HL-60/S4 (cell line): ENCODE measurements around the gene SRGAP2B.
"Not testable (repeated sequence)": the region's sequence is repeated elsewhere in the genome, so short reads cannot be mapped to it uniquely, and the experiment has no call there.

Source experiments
- in situ Hi-C: fragments of 300-500 bp; cut with MboI; formaldehyde crosslinking; loops from 2 replicates; pipeline ENCODE4 v1.14.3; 2022; ENCODE audit warnings: low sequenced_read_pairs

SRGAP2B gene

DNA sequence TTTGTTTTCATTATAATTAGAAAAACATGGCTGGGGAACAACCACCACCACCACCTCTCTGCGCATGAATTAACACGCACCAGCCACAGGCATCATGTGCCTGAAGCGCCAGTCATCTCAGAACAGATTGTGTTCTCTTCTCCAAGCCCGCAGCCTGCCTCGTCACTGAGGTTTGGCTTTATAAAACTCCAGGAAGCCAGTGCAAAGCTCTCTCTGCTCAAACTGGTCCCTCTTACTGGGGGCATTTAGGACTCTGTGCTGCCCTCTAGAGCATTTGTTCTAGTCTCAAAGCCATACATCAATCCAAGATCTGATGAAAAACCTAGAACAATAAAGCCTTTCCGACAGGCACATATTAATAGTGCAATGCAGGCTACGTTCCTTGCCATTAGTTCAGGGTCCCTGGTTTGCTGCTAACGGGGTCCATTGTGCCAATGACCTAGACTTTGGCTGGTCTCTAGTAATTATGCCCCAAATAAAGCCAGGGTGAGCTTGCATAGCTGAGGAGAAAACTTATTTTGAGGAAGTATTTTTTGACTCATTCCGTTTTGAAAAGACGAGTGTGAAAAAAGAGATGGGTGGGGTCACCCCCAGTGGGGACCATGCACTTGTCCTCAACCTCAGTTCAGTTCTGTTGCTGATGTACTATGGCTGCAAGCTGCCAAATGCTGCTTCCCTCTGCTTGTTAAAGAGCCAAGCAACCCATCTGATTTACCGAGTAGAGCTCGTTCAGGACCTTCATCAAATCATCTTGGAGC, 181.0 kb downstream of the SRGAP2B start:
- in situ Hi-C loops: not testable (repeated sequence)

- in situ Hi-C loops: not testable (repeated sequence)
Observed at GRCh38 chr1:144913458-144913857, 181.7 kb downstream of the SRGAP2B start.

GRCh38 chr1:144910729-144911128, 184.4 kb downstream of the SRGAP2B start:
- in situ Hi-C loops: not testable (repeated sequence)

DNA sequence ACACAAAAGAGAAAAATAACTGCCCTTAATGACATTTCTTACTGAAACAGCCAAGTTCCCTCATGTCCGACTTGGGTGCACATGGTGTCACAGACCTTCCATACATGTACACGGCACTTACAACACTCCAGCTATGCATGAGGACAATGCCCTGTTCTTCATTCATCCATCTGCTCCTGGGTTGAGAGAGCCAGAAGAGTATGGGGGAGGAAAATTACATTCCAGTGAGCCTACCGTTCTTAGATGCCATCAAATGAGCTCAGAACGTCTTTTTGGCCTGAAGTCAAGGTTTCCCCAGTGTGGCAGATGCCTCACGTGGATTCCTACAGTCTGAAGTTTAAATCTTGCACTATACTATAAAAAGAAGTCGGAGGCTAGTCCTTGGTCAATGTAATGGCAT, 194.3 kb downstream of the SRGAP2B start:
- in situ Hi-C loops: not testable (repeated sequence)

DNA sequence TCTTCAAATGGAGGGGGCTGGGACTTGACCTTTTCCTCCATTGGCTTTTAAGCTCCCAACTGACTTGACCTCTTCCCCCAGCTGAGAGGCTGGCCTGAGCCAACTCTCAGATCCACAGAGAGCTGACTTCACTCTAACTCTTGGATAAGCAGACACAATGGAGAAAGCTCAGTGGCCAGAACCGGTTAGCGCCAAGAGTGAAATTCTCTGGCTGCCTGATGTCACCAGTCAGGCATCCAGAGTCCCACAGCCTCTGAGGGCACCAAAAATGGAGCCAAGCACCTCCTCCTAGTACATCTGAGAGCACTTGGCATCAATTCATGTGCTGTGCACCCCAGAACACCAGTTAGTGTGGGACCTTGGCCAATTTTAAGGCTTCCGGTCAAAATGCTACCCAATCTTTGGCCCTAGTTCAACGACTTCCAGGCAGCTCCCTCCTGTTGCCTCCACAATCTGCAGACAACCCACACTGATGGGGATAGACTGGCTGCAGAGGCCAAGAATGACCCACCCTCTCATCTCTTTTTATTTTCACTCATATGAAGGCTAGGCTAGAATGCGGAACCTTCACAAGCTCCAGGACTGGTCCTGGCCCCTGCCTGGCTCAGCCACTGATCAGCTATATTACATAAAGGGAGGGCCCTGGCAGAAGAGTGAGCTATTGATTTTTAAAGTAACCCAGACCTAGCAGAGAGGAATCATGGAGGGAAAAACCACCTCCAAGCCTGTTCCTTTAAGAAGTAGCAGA, 200.5 kb downstream of the SRGAP2B start:
- in situ Hi-C loops: not testable (repeated sequence)

DNA sequence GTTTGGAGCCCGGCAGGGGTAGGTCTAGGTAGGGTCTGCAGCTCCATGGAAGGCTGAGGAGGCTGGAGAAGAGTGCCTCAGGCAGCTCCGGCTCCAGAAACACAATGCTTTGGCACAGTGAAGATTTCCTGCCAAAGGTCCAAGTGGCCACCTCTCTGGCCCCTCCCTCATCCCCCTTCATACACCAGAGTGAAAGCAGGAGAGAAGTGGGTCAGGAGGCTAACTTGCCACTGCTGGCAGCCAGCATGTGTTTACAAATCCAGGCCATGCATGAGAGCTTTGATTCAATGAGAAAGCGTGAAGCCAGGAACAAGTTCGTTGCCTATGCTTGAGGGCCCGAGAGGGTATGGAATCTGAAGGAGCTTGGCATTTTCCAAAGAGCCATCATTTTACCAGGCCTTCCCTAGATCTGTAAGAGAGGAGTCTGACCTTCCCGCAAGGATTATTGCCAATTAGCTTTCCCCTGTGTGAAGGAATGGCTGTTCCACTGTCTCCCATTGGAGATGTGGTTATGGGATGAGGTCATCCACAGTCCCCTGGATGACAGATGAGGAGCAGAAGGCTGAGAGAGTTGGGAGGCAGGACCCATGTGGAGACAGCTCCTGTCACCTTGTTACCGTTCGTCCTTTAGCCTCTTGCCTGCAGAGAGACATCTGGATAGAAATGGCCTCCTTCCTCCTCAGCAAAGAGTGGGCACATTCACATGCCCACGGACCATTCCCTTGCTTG, 201.3 kb downstream of the SRGAP2B start:
- in situ Hi-C loops: not testable (repeated sequence)

GRCh38 chr1:144893062-144893461, 202.1 kb downstream of the SRGAP2B start:
- in situ Hi-C loops: not testable (repeated sequence)

DNA sequence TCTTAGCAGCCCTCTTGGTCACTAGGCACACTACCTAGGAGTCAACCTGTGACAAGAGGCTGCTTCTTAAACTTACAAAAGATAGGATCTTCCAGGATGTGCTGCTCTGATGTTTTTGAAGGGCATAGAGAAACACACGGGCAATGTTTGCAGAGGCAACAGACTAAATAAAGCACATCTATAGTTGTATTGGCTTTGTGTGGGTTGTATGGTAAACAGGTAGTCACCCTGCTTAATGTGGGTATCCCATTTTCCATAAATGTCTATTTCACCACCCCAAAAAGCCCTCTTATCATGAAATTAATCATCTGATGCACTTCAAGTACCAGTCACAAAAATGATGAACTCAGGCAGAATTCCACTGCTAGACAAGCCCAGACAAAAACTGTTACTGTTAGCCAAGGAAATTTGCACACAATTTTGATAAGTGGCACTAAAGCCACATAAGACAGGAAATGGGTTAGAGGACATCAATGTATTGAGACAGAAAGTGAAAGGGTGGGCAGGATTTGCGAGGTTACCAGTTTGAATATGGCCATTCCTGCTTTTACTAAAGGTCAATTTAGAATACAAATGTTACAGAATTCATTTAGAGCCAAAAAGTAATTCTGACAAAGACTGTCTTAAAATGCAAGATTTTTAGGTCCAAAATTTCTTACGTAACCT, 205.5 kb downstream of the SRGAP2B start:
- in situ Hi-C loops: not testable (repeated sequence)

DNA sequence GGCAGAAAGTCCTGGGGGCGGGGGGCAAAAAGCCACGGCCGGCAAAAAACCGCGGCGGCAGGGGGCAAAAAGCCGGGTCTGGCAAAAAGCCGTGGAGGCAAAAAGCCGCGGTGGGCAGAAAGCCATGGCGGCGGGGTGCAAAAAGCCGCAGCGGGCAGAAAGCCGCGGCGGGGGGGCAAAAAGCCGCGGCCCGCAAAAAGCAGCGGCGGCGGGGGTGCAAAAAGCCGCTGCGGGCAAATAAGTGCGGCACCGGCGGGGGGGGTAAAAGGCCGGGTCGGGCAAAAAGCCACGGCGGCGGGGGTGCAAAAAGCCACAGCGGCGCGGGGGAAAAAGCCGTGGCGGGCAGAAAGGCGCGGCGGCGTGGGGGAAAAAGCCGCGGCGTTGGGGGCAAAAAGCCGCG, 212.1 kb downstream of the SRGAP2B start:
- in situ Hi-C loops: not testable (repeated sequence)

DNA sequence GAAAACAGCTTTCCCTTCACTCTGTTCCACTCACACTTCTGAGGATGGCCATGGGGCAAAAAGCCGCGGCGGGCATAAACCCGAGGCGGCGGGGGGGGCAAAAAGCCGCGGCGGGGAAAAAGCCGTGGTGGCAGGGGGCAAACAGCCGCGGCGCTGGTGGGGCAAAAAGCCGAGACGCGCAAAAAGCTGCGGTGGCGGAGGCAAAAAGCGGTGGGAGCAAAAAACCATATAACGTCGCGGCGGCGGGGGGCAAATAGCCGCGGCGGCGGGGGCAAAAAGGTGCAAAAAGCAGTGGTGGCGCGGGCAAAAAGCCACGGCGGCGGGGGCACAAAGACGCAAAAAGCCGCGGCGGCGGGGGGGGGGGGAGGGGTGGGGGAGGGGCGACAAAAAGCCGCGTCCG, 212.8 kb downstream of the SRGAP2B start:
- in situ Hi-C loops: not testable (repeated sequence)

DNA sequence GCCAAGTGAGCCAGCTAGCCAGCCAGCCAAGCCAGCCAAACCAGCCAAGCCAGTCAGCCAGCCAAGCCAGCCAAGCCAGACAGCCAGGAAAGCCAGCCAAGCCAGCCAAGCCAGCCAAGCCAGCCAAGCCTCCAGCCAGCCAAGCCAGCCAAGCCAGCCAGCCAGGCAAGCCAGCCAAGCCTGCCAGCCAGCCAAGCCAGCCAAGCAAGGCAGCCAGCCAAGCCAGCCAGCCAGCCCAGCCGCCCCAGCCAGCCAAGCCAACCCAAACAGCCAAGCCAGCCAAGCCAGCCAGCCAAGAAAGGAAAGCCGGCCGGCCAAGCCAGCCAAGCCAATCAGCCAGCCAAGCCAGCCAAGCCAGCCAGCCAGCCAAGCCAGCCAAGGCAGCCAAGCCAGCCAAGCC, 236.5 kb downstream of the SRGAP2B start:
- in situ Hi-C loops: not testable (repeated sequence)
